ENCODE results near the gene VPS37C.

VPS37C gene

GRCh38 chr11:61115498-61116224, 45.6 kb downstream of the VPS37C start:
- H3K27me3 ChIP-seq (ENCODE audit: insufficient read depth, poor library complexity, severe bottlenecking) = no peaks in the 10 kb centered on the region
- H3K27ac ChIP-seq (replicated peaks) = no peak overlapping the region
- DNase-seq (ENCODE audit: low read depth in 1 of 2, low spot score in 1 of 2) = no peak
- no peak overlapping the region for H3K4me3 ChIP-seq (replicated peaks; ENCODE audit: insufficient read depth, low read length)
- TF ChIP-seq REST (IDR thresholded peaks at IDR 0.05; ENCODE audit: insufficient replicate concordance, low read depth) (no peak), GABPA (IDR thresholded peaks at IDR 0.05; ENCODE audit: low read depth) (no peak), CTCF (IDR thresholded peaks at IDR 0.05; ENCODE audit: insufficient read depth, low read length) (no peak), POLR2AphosphoS5 (IDR thresholded peaks at IDR 0.05; ENCODE audit: low read depth) (no peak), SPI1 (IDR thresholded peaks at IDR 0.05; ENCODE audit: borderline replicate concordance, low read depth) (no peak)

GRCh38 chr11:61114913-61115312, 46.3 kb downstream of the VPS37C start:
- H3K27ac ChIP-seq (replicated peaks) = no peak overlapping the region
- no peaks in the 10 kb centered on the region for H3K27me3 ChIP-seq (ENCODE audit: insufficient read depth, poor library complexity, severe bottlenecking)
- no peak overlapping the region for H3K4me3 ChIP-seq (replicated peaks; ENCODE audit: insufficient read depth, low read length)
- TF ChIP-seq CTCF (IDR thresholded peaks at IDR 0.05; ENCODE audit: insufficient read depth, low read length) (no peak), POLR2AphosphoS5 (IDR thresholded peaks at IDR 0.05; ENCODE audit: low read depth) (no peak)
- DNase-seq (ENCODE audit: low read depth in 1 of 2, low spot score in 1 of 2) = no peak

GRCh38 chr11:61113201-61113600, 48.0 kb downstream of the VPS37C start:
- Histone ChIP-seq H3K27ac (replicated peaks) (no peak overlapping the region), H3K27me3 (ENCODE audit: insufficient read depth, poor library complexity, severe bottlenecking) (no peaks in the 10 kb centered on the region), H3K4me3 (replicated peaks; ENCODE audit: insufficient read depth, low read length) (no peak overlapping the region)
- DNase-seq (ENCODE audit: low read depth in 1 of 2, low spot score in 1 of 2) = no peak
- TF ChIP-seq REST (IDR thresholded peaks at IDR 0.05; ENCODE audit: insufficient replicate concordance, low read depth) (no peak), GABPA (IDR thresholded peaks at IDR 0.05; ENCODE audit: low read depth) (no peak), POLR2AphosphoS5 (IDR thresholded peaks at IDR 0.05; ENCODE audit: low read depth) (no peak), SPI1 (IDR thresholded peaks at IDR 0.05; ENCODE audit: borderline replicate concordance, low read depth) (no peak)

GRCh38 chr11:61112575-61112974, 48.7 kb downstream of the VPS37C start:
- no peaks in the 10 kb centered on the region for H3K27me3 ChIP-seq (ENCODE audit: insufficient read depth, poor library complexity, severe bottlenecking)
- H3K4me3 ChIP-seq (replicated peaks; ENCODE audit: insufficient read depth, low read length) = no peak overlapping the region
- DNase-seq (ENCODE audit: low read depth in 1 of 2, low spot score in 1 of 2) = no peak
- no peak overlapping the region for H3K27ac ChIP-seq (replicated peaks)
- TF ChIP-seq CTCF (IDR thresholded peaks at IDR 0.05; ENCODE audit: insufficient read depth, low read length) (no peak), GABPA (IDR thresholded peaks at IDR 0.05; ENCODE audit: low read depth) (no peak), POLR2AphosphoS5 (IDR thresholded peaks at IDR 0.05; ENCODE audit: low read depth) (no peak), REST (IDR thresholded peaks at IDR 0.05; ENCODE audit: insufficient replicate concordance, low read depth) (no peak), SPI1 (IDR thresholded peaks at IDR 0.05; ENCODE audit: borderline replicate concordance, low read depth) (no peak)

Measured in HL-60 (cell line).